Ascending aorta (tissue), 2 donors: ENCODE data around the gene ATRNL1. TPM values are rescaled to one million over a fixed set of nuclear protein-coding genes. Genes with fewer than 3 reads are reported as not detected.

Experiments
- DNase-seq, 2 donors: peaks; one replicate each; pipeline ENCODE4 v3.0.0-alpha.2; 2019; ENCODE audit warnings: low spot score in 2 of 2
- H3K27ac ChIP-seq, 2 donors: fragments of 200-600 bp; sonication (generic); one replicate each; pipeline ENCODE4 v1.5.1; 2016 to 2017; ENCODE audit warnings: mild to moderate bottlenecking in 1 of 2
- H3K27me3 ChIP-seq: fragments of 200-600 bp; sonication (generic); one replicate; pipeline ENCODE4 v1.5.1; 2017
- H3K36me3 ChIP-seq, 2 donors: fragments of 200-600 bp; sonication (generic); one replicate each; pipeline ENCODE4 v1.5.1; 2016
- H3K4me1 ChIP-seq, 2 donors: fragments of 200-600 bp; sonication (generic); one replicate each; pipeline ENCODE4 v1.5.1; 2016 to 2017; ENCODE audit warnings: mild to moderate bottlenecking in 1 of 2
- H3K4me3 ChIP-seq, 2 donors: fragments of 200-600 bp; sonication (generic); one replicate each; pipeline ENCODE4 v1.5.1; 2016 to 2017; ENCODE audit warnings: mild to moderate bottlenecking in 1 of 2
- H3K9me3 ChIP-seq, 2 donors: fragments of 200-600 bp; sonication (generic); one replicate each; pipeline ENCODE4 v1.5.1; 2016
- intact Hi-C: fragments of 100-400 bp; cut with DNase I; formaldehyde crosslinking; loops from one replicate; pipeline ENCODE4 v1.15.1; 2023
- total RNA-seq: library from RNA; depleted of rRNA; stranded (reverse); fragments of >200 nt; gene quantifications from one replicate; pipeline ENCODE4 v1.1.0, GENCODE V29; 2016
- TF ChIP-seq, protein P1 (sequence below), 3 experiments: fragments of 200-600 bp in 2 of 3; fragments of 450-650 bp in 1 of 3; sonication (generic) in 2 of 3; IDR thresholded peaks; one replicate each; pipeline ENCODE4 v1.5.1; 2016 to 2019; ENCODE audit warnings: antibody characterized with exemption in 3 of 3, mild to moderate bottlenecking in 1 of 3, moderate library complexity in 1 of 3

Gene ATRNL1
- total RNA-seq, 1 donor from 2014 or later, result 15.4 TPM

DNA sequence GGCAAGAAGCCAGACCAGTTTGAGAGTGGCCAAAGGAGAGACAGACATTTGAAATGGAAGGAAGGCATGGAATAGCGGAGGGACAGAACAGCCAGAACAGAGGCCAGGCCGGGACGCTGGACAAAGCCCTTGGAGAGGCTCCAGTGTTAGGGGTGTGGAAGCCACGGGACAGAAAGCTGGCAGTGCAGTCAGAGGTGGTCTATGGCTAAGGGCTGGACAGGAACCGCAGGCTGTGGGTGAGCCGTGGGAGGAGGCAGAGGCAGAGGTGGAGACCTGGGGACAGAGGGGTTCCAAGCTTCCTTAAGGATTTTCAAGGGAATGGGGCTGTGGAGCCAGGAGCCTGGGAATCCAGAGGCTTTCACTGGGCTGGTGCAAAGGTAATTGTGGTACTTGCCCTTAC is 878.8 kb downstream of the ATRNL1 start:
- Histone ChIP-seq H3K27ac (no peak overlapping the region), H3K27me3 (no peaks in the 10 kb centered on the region), H3K4me1 (no peaks in the 10 kb centered on the region), H3K36me3 (no peaks in the 10 kb centered on the region), H3K4me3 (no peak overlapping the region), H3K9me3 (no peaks in the 10 kb centered on the region)
- no peak for DNase-seq
- intact Hi-C loops, result no loop called here
- TF ChIP-seq, protein P1, sequence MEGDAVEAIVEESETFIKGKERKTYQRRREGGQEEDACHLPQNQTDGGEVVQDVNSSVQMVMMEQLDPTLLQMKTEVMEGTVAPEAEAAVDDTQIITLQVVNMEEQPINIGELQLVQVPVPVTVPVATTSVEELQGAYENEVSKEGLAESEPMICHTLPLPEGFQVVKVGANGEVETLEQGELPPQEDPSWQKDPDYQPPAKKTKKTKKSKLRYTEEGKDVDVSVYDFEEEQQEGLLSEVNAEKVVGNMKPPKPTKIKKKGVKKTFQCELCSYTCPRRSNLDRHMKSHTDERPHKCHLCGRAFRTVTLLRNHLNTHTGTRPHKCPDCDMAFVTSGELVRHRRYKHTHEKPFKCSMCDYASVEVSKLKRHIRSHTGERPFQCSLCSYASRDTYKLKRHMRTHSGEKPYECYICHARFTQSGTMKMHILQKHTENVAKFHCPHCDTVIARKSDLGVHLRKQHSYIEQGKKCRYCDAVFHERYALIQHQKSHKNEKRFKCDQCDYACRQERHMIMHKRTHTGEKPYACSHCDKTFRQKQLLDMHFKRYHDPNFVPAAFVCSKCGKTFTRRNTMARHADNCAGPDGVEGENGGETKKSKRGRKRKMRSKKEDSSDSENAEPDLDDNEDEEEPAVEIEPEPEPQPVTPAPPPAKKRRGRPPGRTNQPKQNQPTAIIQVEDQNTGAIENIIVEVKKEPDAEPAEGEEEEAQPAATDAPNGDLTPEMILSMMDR (IDR thresholded peaks at IDR 0.05), result no peak

DNA sequence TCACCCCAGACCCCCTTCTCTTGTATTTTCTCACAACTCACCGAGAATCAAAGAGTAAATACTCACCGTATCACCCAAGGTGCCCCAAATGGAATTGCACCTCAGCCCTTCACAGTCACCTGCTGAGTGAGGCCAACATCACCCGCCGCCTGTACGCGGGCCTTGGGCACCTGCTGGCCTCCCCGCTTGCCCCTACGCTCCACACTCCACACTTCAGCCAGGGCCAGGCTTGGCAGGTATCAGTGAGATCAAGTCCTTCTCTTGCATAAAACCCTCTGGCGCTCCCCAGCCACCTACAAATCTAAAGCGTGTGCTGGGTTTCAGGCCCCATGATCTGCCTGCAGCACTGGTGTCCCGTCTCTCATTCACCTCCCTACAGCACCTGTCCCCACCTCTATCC is 879.3 kb downstream of the ATRNL1 start:
- Histone ChIP-seq H3K4me3 (no peak overlapping the region), H3K27ac (no peak overlapping the region), H3K4me1 (no peaks in the 10 kb centered on the region), H3K9me3 (no peaks in the 10 kb centered on the region), H3K27me3 (no peaks in the 10 kb centered on the region), H3K36me3 (no peaks in the 10 kb centered on the region)
- TF ChIP-seq, protein P1 (IDR thresholded peaks at IDR 0.05), result no peak
- DNase-seq, result no peak
- intact Hi-C loops, result no loop called here

GRCh38 chr10:115974351-115974750 is 881.2 kb downstream of the ATRNL1 start:
- Histone ChIP-seq H3K4me3 (no peak overlapping the region), H3K36me3 (no peaks in the 10 kb centered on the region), H3K9me3 (no peaks in the 10 kb centered on the region), H3K4me1 (no peaks in the 10 kb centered on the region), H3K27ac (peak overlapping the region; percentile 51 to 81), H3K27me3 (no peaks in the 10 kb centered on the region)
- no peak for DNase-seq
- intact Hi-C loops, result no loop called here
- TF ChIP-seq, protein P1 (IDR thresholded peaks at IDR 0.05), result no peak

GRCh38 chr10:115974816-115975430 is 881.8 kb downstream of the ATRNL1 start:
- TF ChIP-seq, protein P1 (IDR thresholded peaks at IDR 0.05), result no peak
- Histone ChIP-seq H3K27me3 (no peaks in the 10 kb centered on the region), H3K4me1 (no peaks in the 10 kb centered on the region), H3K27ac (peak overlapping the region; percentile 51 to 81), H3K36me3 (no peaks in the 10 kb centered on the region), H3K4me3 (no peak overlapping the region), H3K9me3 (no peaks in the 10 kb centered on the region)
- intact Hi-C loops, result no loop called here
- DNase-seq, result no peak

- H3K27ac ChIP-seq, result peak overlapping the region; percentile 51 to 81
- TF ChIP-seq, protein P1 (IDR thresholded peaks at IDR 0.05), result no peak
- H3K36me3 ChIP-seq, result no peaks in the 10 kb centered on the region
- H3K4me1 ChIP-seq, result peaks cover 0 to under 1% of the 10 kb centered on the region in 2 donors
- H3K9me3 ChIP-seq, result no peaks in the 10 kb centered on the region
- no peaks in the 10 kb centered on the region for H3K27me3 ChIP-seq
- no peak for DNase-seq
- intact Hi-C loops, result no loop called here
- H3K4me3 ChIP-seq, result no peak overlapping the region
Measured at GRCh38 chr10:115975506-115975905, 882.3 kb downstream of the ATRNL1 start.

GRCh38 chr10:115976342-115976741 is 883.2 kb downstream of the ATRNL1 start:
- Histone ChIP-seq H3K4me3 (no peak overlapping the region), H3K36me3 (no peaks in the 10 kb centered on the region), H3K9me3 (no peaks in the 10 kb centered on the region), H3K4me1 (peaks cover 0 to 6% of the 10 kb centered on the region in 2 donors), H3K27ac (no peak overlapping the region), H3K27me3 (no peaks in the 10 kb centered on the region)
- TF ChIP-seq, protein P1 (IDR thresholded peaks at IDR 0.05), result no peak
- DNase-seq, result no peak
- intact Hi-C loops, result no loop called here
